HEK293T (cell line): ENCODE measurements around the gene TRAPPC10.

ENCODE experiments used
- ELF4 ChIP-seq: fragments of 450-650 bp; IDR thresholded peaks from 2 replicates; pipeline ENCODE4 v1.6.1; 2017; ENCODE audit warnings: antibody characterized with exemption
- ZNF384 ChIP-seq: fragments of 450-650 bp; IDR thresholded peaks from 2 replicates; pipeline ENCODE4 v1.6.1; 2016

DNA sequence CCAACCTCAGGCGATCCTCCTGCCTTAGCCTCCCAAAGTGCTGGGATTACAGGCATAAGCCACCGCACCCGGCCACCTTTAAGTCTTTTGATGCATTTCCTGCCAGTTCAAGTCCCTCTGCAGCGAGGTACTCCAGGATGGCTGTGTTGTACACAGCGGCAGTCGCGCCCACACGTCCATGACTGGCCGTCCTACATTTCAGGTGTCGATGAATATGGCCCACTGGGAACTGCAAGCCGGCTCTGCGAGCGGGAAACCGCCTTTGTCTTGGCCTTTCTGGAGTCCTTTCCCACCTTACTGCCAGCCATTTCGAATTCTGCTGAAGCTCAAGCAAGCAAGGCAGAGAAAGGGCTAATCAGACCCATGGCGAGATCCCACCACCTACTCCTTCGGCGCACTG is 34.6 kb downstream of the TRAPPC10 start:
- TF ChIP-seq ELF4 (no peak), ZNF384 (no peak)
